Thyroid gland (tissue), 4 donors: ENCODE data around the gene BDH1. TPM values are rescaled to one million over a fixed set of nuclear protein-coding genes. Genes with fewer than 3 reads are reported as not detected.
A peak's percentile ranks its signal among the peaks of the same experiment; 100 is the strongest.

Experiments
- DNase-seq, 2 donors: peaks; one replicate each; pipeline ENCODE4 v3.0.0-alpha.2; 2019
- H3K27ac ChIP-seq, 3 donors: fragments of 200-600 bp; sonication (generic); 1 replicate in 2 of 3; 2 replicates in 1 of 3; pipeline ENCODE4 v1.5.1; 2016 to 2019; ENCODE audit warnings: mild to moderate bottlenecking in 1 of 3, moderate library complexity in 1 of 3
- H3K27me3 ChIP-seq: fragments of 200-600 bp; sonication (generic); one replicate; pipeline ENCODE4 v1.5.1; 2019
- H3K36me3 ChIP-seq, 2 donors: fragments of 200-600 bp; sonication (generic); one replicate each; pipeline ENCODE4 v1.5.1; 2016 to 2019
- H3K4me1 ChIP-seq, 2 donors: fragments of 200-600 bp; sonication (generic); one replicate each; pipeline ENCODE4 v1.5.1; 2017 to 2019
- H3K4me3 ChIP-seq, 3 donors: fragments of 200-600 bp; sonication (generic); replicated peaks in 1 of 3; 1 replicate in 2 of 3; 2 replicates in 1 of 3; pipeline ENCODE4 v1.5.1; 2016; ENCODE audit warnings: mild to moderate bottlenecking in 1 of 3
- H3K9me3 ChIP-seq: fragments of 200-600 bp; sonication (generic); one replicate; pipeline ENCODE4 v1.5.1; 2017
- POLR2A ChIP-seq, 2 donors: fragments of 450-650 bp; IDR thresholded peaks; one replicate each; pipeline ENCODE4 v1.6.1; 2017; ENCODE audit warnings: antibody characterized with exemption in 2 of 2, mild to moderate bottlenecking in 2 of 2, moderate library complexity in 1 of 2
- WGBS, 2 donors: methylation state at CpG; one replicate each; pipeline ENCODE4 v1.1.5; 2017; 5-methylcytosine and 5-hydroxymethylcytosine counted together
- intact Hi-C: fragments of 100-400 bp; cut with DNase I; formaldehyde crosslinking; loops from one replicate; pipeline ENCODE4 v1.15.1; 2023
- total RNA-seq, 4 donors: library from RNA; depleted of rRNA; stranded (reverse); fragments of >200 nt; gene quantifications; one replicate each; pipeline ENCODE4 v1.2.3, GENCODE V29; 2016
- TF ChIP-seq, protein P1 (sequence below), 6 experiments: fragments of 200-600 bp in 3 of 6; fragments of 450-650 bp in 3 of 6; sonication (generic) in 3 of 6; IDR thresholded peaks; one replicate each; pipeline ENCODE4 v1.5.1; 2016 to 2019; ENCODE audit warnings: antibody characterized with exemption in 6 of 6, mild to moderate bottlenecking in 2 of 6, inconsistent platforms in 1 of 6, moderate library complexity in 1 of 6

BDH1 gene
- total RNA-seq, 4 donors from 2014 or later: 37.1 to 83.1 (median 57.8) TPM

DNA sequence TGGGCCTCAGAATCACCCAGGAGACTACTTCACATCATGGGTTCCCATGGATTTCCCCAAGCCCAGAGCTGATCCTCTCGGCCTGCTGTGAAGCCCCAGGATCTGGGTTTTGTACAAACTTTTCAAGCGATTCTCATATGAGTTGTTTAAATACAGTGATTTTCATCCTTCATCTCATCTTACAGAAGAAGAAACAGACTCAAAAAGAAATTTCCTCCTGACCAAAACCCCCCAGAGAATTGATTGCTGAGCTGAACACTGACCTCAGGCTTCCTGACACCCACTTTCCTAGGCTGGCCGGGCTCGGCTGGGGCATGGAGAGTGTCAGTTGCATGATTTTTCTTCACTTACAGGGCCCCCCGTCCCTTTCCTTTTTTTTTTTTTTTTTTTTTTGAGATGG lies 60.3 kb downstream of the BDH1 start:
- H3K9me3 ChIP-seq: no peaks in the 10 kb centered on the region
- 84 to 91% methylated on average over 5 of the region's 5 CpGs for WGBS, 2 donors
- intact Hi-C loops: no loop called here
- DNase-seq: no peak
- H3K4me3 ChIP-seq: no peak overlapping the region
- H3K4me1 ChIP-seq: peaks cover 10 to 18% of the 10 kb centered on the region in 2 donors
- H3K36me3 ChIP-seq: no peaks in the 10 kb centered on the region
- H3K27me3 ChIP-seq: no peaks in the 10 kb centered on the region
- H3K27ac ChIP-seq: peak overlapping the region in 1 of 3 donors; percentile 42
- TF ChIP-seq, protein P1, sequence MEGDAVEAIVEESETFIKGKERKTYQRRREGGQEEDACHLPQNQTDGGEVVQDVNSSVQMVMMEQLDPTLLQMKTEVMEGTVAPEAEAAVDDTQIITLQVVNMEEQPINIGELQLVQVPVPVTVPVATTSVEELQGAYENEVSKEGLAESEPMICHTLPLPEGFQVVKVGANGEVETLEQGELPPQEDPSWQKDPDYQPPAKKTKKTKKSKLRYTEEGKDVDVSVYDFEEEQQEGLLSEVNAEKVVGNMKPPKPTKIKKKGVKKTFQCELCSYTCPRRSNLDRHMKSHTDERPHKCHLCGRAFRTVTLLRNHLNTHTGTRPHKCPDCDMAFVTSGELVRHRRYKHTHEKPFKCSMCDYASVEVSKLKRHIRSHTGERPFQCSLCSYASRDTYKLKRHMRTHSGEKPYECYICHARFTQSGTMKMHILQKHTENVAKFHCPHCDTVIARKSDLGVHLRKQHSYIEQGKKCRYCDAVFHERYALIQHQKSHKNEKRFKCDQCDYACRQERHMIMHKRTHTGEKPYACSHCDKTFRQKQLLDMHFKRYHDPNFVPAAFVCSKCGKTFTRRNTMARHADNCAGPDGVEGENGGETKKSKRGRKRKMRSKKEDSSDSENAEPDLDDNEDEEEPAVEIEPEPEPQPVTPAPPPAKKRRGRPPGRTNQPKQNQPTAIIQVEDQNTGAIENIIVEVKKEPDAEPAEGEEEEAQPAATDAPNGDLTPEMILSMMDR (IDR thresholded peaks at IDR 0.05): no peak
- TF ChIP-seq POLR2A (IDR thresholded peaks at IDR 0.05): no peak

DNA sequence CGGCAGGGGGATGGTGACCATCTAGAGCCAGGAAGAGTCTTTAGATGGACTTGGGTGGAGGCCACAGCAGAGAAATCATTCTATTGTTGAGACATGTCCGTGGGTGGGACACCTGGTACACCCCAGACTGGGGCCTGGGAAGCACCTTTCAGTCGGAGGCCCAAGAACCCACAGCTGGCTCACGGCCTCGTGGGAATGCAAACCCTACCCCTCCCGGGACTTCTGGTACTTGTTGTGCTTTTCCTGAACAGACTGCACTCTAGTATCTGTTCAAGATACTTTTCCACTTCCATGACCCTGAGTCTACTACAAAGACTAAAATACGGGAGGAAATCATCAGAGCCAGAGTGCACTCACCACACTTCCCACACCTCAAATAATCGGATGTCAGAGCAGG lies 60.7 kb downstream of the BDH1 start:
- Histone ChIP-seq H3K27ac (peak overlapping the region in 1 of 3 donors; percentile 42), H3K4me3 (no peak overlapping the region), H3K36me3 (no peaks in the 10 kb centered on the region), H3K4me1 (peaks cover 14 to 22% of the 10 kb centered on the region in 2 donors), H3K9me3 (no peaks in the 10 kb centered on the region), H3K27me3 (no peaks in the 10 kb centered on the region)
- TF ChIP-seq, protein P1 (IDR thresholded peaks at IDR 0.05): no peak
- TF ChIP-seq POLR2A (IDR thresholded peaks at IDR 0.05): no peak
- peak in 1 of 2 donors; percentile 54 for DNase-seq
- intact Hi-C loops: no loop called here
- 66 to 77% methylated on average over 8 of the region's 8 CpGs for WGBS, 2 donors

DNA sequence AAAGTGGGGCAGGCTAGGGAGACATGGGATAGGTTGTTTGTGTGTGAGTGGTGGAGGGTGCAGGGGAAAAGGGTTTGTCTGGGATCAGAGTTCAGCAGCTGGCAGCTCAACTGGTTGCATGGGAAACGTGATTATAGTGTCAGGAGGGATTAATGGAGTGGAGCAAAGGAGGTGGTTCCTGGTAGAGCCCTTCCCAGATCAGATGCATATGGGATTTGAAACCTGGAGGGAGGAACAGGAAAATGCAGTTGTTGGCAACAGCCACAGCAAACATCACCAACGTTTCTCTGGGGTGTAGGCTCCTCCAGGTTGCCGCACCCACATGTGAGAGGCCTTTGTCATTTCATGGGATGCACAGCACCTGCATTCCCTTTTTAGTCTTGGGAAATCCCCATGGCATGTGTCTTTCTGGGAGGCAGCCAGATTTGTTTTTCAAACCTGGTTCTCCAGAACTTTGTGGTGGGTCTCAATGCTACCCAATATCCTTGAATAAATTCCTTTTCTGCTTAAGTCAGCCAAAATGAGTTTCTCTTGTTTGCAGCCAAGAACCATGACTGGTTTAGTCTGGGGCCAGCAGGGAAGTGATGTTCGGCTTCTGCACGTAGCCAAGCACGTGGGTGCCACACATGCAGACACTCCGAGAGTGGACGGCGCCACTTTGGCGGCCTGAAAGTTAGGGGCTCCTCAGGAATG lies 61.3 kb downstream of the BDH1 start:
- Histone ChIP-seq H3K9me3 (no peaks in the 10 kb centered on the region), H3K4me3 (no peak overlapping the region), H3K36me3 (no peaks in the 10 kb centered on the region), H3K4me1 (peaks cover 20 to 25% of the 10 kb centered on the region in 2 donors), H3K27me3 (no peaks in the 10 kb centered on the region), H3K27ac (peak overlapping the region in 1 of 3 donors; percentile 42)
- peak; percentile 61 to 75 for DNase-seq
- intact Hi-C loops: no loop called here
- no peak for TF ChIP-seq POLR2A (IDR thresholded peaks at IDR 0.05)
- TF ChIP-seq, protein P1 (IDR thresholded peaks at IDR 0.05): no peak
- WGBS, 2 donors: 49 to 52% methylated on average over 10 of the region's 10 CpGs

DNA sequence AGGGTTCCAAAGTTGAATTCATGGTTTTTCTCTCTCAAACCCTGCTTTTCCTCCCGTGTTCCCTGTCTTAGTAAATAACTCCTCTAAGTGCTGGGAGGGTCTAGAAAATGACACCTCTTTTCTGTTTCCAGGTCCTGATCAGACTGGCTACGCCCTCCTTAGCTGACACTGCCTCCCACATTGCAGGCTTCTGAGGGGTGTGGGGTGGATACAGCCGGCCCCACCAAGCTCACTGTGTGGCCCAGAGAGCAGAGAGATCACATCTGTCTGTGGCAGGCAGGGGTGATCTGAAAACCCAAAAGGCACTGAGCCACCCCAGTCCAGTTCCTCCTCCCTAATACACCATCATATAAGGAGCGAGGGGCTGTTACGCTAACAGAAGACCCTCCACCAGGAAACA lies 62.7 kb downstream of the BDH1 start:
- DNase-seq: no peak
- Histone ChIP-seq H3K27ac (no peak overlapping the region), H3K4me3 (no peak overlapping the region), H3K4me1 (peaks cover 20 to 32% of the 10 kb centered on the region in 2 donors), H3K36me3 (no peaks in the 10 kb centered on the region), H3K27me3 (no peaks in the 10 kb centered on the region), H3K9me3 (no peaks in the 10 kb centered on the region)
- 74 to 89% methylated on average over 5 of the region's 5 CpGs for WGBS, 2 donors
- intact Hi-C loops: no loop called here
- TF ChIP-seq, protein P1 (IDR thresholded peaks at IDR 0.05): no peak
- no peak for TF ChIP-seq POLR2A (IDR thresholded peaks at IDR 0.05)

DNA sequence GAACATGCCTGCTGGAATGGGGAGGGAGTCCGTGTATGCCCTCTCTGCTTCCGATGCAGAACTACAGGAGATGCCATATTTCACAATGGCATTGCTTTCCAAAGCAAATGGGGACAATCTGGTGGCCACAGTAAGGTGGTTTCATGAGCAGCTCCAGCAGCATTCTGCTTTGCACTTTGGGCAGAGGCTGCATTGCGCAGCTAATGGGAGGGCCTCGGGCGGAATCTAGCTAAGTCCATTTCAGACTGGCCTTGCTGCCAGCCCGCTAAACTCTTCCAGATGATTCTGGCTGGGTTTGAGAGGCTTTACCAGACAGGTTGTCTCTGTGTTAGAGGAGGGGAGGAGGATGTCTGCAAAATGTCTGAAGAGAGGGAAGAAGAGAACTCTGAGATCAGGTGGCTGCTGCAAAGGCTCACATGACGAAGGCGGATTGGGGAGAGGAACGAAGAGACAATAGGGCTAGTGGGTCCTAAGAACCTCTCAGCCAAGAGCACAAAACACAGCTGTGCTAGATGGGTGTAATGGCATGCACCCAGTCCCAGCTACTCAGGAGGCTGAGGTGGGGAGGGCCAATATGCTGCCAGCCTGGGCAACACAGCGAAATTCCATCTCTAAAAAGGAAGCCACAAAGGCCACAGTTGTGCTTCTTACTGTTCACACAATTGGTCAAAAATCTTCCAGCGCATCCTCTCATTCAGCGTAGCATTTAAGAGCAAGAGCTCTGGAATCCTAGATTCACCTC lies 63.7 kb downstream of the BDH1 start:
- Histone ChIP-seq H3K4me3 (no peak overlapping the region), H3K9me3 (no peaks in the 10 kb centered on the region), H3K4me1 (peaks cover 20 to 41% of the 10 kb centered on the region in 2 donors), H3K36me3 (no peaks in the 10 kb centered on the region), H3K27ac (no peak overlapping the region), H3K27me3 (no peaks in the 10 kb centered on the region)
- DNase-seq: no peak
- TF ChIP-seq, protein P1 (IDR thresholded peaks at IDR 0.05): no peak
- TF ChIP-seq POLR2A (IDR thresholded peaks at IDR 0.05): no peak
- 97% methylated on average over 12 of the region's 12 CpGs for WGBS, 2 donors
- intact Hi-C loops: no loop called here
